GM12874 (cell line): ENCODE data around the gene PDS5B.
A peak's percentile ranks its signal among the peaks of the same experiment; 100 is the strongest.

ENCODE experiments used
- TF ChIP-seq, protein P1 (sequence below): IDR thresholded peaks from 2 replicates; pipeline ENCODE4 v1.5.1; 2011; ENCODE audit warnings: low read depth, mild to moderate bottlenecking, control low read depth, low read length, moderate library complexity; ENCODE audit not compliant: insufficient read depth

The PDS5B gene

DNA sequence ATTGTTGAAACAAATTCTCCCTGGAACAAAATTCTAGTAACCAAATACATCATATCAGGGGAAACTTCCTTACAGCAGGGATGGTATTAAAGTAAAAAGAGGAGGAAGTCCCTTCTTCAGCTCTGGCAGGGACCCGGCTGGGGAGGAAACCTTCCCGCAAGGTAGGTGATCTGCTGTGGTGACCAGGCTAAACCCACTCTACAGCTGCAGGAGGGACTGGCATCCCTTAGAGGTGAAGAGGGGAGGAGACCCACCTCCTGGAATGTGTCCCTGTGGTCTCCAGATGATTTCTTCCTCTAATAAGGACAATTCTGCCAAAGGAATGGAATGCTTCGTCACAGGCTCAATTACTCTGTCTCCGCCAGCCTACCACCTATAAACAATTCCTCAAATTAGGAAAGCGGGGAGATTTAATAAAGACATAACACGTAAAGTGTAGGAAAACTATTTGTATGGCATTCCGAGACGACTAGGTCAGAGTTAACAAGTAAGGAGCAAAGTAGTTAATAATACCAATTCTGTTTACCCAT, 637 bp upstream of the PDS5B start:
- TF ChIP-seq, protein P1, sequence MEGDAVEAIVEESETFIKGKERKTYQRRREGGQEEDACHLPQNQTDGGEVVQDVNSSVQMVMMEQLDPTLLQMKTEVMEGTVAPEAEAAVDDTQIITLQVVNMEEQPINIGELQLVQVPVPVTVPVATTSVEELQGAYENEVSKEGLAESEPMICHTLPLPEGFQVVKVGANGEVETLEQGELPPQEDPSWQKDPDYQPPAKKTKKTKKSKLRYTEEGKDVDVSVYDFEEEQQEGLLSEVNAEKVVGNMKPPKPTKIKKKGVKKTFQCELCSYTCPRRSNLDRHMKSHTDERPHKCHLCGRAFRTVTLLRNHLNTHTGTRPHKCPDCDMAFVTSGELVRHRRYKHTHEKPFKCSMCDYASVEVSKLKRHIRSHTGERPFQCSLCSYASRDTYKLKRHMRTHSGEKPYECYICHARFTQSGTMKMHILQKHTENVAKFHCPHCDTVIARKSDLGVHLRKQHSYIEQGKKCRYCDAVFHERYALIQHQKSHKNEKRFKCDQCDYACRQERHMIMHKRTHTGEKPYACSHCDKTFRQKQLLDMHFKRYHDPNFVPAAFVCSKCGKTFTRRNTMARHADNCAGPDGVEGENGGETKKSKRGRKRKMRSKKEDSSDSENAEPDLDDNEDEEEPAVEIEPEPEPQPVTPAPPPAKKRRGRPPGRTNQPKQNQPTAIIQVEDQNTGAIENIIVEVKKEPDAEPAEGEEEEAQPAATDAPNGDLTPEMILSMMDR = no peak

DNA sequence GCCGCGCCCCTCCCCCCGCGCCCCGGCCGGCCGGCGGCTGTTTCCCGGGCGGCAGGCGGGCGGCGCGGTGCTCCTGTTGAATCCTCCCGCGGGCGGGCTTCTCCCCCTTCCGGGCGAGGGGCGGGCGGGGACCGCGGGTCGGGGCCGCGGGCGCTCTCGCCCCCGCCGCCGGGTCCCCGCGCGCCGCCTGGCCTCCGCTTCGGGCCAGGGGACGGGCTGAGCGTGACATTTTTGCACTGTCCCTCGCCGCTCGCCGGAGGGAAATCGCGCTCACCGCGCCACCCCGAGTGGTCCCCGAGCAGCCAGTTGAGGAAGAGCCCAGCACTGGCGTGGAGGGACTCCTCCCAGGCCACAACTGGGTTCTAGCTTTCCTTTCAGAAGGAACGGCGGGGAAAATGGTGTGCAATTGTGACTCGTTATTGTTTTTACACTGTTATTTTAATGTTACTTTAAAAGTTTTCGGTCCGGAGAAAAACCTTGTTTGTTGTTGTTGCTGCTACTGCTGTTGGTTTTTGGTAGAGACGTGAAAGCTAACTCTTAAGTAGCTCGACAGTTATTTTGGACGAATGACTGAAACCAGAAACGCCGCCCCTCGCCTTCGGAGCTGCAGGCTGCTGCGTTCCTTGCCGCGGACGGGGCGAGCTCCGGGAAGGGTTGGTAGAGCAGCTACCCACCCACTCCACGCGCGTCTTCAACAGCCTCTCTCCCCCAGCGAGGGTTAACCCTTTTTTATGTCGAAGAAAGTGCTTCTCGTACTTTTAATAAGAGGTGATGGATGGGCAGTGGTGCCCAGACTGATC, 959 bp downstream of the PDS5B start:
- TF ChIP-seq, protein P1 = 0 out of 2 replicates have a peak, but pooled peaks have one; percentile 10

- TF ChIP-seq, protein P1 = no peak
These were observed 1.5 kb downstream of the PDS5B start for GRCh38 chr13:32587811-32588170.

DNA sequence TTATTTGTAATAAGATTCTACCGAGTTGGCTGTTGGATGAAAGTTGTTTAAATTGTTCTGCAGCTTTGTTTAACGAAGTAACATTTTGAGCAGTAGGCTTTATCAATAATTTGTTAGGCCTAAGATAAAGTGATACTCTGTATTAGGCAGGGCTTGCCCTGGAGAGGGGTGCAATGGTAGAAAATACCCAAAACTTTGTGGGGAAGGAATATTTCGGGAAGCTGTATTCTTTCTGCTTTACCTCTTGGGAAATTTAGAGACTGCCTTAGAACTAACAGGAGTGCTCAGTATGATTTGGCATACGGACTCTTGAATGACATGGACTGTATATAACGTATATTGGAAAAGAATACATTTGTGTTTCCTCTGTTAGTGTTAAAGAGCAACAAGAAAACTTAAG, 2.5 kb downstream of the PDS5B start:
- TF ChIP-seq, protein P1 = no peak

DNA sequence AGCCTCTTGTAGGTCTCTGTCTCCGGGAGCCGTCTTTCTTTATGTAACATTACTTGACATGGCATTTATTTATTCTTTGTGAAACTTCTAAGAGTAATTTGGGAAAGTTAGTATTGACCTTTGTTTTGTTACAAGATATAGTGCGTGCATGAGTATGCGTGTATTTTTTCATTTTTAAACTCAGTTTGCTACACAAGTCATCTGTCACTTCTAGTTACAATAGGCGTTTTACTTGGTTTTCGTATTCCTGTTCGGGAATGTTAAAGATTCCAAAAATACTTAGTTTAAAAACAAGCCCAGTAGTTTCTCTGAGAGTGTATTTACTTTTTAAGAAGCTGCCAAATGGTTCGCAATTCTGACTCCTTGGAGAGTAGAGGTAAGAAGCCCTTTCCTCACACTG, 3.2 kb downstream of the PDS5B start:
- TF ChIP-seq, protein P1 = no peak

DNA sequence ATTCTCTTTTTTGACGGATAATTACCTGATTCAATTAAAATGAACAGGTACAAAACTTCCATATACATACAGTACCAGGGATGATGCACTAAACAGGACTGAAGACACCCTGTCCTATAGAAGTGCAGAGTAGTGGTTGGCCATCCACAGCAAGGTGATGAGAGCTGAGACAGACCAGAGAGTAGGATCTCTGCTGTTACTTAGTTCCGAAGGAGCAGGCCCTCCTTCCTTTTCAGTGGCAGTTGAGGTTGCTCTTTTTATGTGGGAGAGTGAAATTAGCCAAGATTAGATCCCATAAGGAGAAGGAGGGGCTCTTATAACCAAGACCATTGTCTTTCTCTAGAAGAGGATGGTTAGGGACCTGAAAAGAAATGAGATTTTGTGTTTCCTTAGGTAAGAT, 4.0 kb downstream of the PDS5B start:
- TF ChIP-seq, protein P1 = no peak

DNA sequence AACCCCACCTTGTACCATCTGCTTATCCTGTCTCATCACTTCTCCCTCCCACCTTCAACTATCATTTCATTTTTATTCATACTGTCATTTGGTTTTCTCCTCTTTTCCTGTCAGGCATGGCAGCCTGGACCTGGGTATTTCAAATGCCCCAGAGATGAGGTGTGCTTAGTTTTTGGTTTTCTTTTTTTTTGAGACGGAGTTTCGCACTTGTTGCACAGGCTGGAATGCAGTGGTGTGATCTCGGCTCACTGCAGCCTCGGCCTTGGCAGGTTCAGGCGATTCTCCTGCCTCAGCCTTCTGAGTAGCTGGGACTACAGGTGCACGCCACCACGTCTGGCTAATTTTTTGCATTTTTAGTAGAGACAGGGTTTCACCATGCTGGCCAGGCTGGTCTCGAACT, 5.8 kb downstream of the PDS5B start:
- TF ChIP-seq, protein P1 = no peak
